Left lung (tissue), 10 donors: ENCODE measurements around the gene PPM1M. TPM values are rescaled to one million over a fixed set of nuclear protein-coding genes. Genes with fewer than 3 reads are reported as not detected.

Experiments used
- ATAC-seq: fragments of 200-7000 bp; cut with Tn5 transposase; one replicate; pipeline ENCODE4 v1.9.1; 2020; ENCODE audit warnings: moderate library complexity
- DNase-seq, 4 donors: peaks; one replicate each; pipeline ENCODE4 v3.0.0-alpha.2; 2013 to 2020
- H3K27ac ChIP-seq, 2 donors: fragments of 200-600 bp; sonication (generic) in 1 of 2; one replicate each; pipeline versions ENCODE4 v1.5.0 to v1.8.0; 2020 to 2021
- H3K27me3 ChIP-seq, 2 donors: fragments of 200-600 bp; sonication (generic) in 1 of 2; one replicate each; pipeline versions ENCODE4 v1.5.0 to v1.8.0; 2020 to 2021
- H3K36me3 ChIP-seq, 2 donors: fragments of 200-600 bp; sonication (generic) in 1 of 2; one replicate each; pipeline versions ENCODE4 v1.5.0 to v1.8.0; 2020 to 2021
- H3K4me1 ChIP-seq, 2 donors: fragments of 200-600 bp; one replicate each; pipeline ENCODE4 v1.8.0; 2021
- H3K4me3 ChIP-seq, 2 donors: fragments of 200-600 bp; sonication (generic) in 1 of 2; one replicate each; pipeline versions ENCODE4 v1.5.0 to v1.8.0; 2020 to 2021; ENCODE audit warnings: mild to moderate bottlenecking in 1 of 2
- H3K9me3 ChIP-seq, 2 donors: fragments of 200-600 bp; sonication (generic) in 1 of 2; one replicate each; pipeline versions ENCODE4 v1.5.0 to v1.8.0; 2020 to 2021
- intact Hi-C, 2 donors: fragments of 100-400 bp; cut with DNase I; formaldehyde crosslinking; loops; one replicate each; pipeline versions ENCODE4 v1.11.2 to v1.14.2; 2022
- polyA plus RNA-seq, 6 donors: library from polyadenylated mRNA; unstranded; fragments of 120-200 nt; gene quantifications; one replicate each; pipeline ENCODE4 v1.2.1, GENCODE V29; 2013; ENCODE audit not compliant: insufficient read length in 6 of 6
- total RNA-seq, 2 donors: library from RNA; stranded (reverse); fragmentation: NEBNext Ultra II Directional; extraction: Animal tissue kit (Norgen Biotek cat#: 25700); gene quantifications; one replicate each; pipeline ENCODE4 v1.2.1, GENCODE V29; 2021
- TF ChIP-seq, protein P1 (sequence below), 2 donors: fragments of 200-600 bp; sonication (generic) in 1 of 2; IDR thresholded peaks; one replicate each; pipeline versions ENCODE4 v1.5.0 to v1.8.0; 2021; ENCODE audit warnings: antibody characterized with exemption in 2 of 2
- donor health status: DM: no; HTN: yes; CAD: no.
- donor health status: DM: no; HTN: no; CAD: no.

The PPM1M gene
- total and polyA plus RNA-seq, 8 donors: 27.4 to 48.3 (median 31.4) TPM

GRCh38 chr3:52237657-52238172 is 7.8 kb upstream of the PPM1M start:
- H3K27ac ChIP-seq: peak overlapping the region; percentile 87 to 90
- intact Hi-C loops: loop anchor here in 1 of 2 donors (10.0 kb wide), 1 partner anchor 207 kb away; the partner anchor contains the start of gene SEMA3G
- peak in 2 of 4 donors; percentile 89 to 93 for DNase-seq

DNA sequence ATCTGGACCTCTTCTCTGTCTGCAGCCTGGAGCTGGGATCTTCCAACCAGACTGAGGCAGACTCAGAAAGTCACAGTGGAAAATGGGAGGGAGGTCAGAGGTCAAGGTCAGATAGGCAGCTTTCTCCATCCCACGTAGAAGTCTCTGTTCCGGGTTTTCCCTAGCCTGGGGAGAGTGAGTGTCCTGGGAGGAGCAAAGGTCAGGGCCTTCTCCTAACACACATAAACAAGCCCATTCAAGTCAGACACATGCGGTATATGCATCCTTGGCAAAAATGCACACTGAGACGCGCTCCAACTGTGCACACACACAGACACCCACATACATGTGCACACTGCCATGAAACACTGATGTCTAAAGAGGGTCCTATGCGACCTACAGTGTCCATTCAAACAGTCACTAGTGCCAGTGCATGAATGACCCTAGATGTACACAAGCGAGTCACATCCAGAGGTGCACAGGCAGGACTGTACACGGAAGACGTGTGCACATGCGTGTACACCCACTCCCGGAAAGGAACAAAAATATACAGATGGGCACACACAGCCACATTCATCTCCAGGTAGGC is 7.3 kb upstream of the PPM1M start:
- Histone ChIP-seq H3K36me3 (peaks cover 0 to 21% of the 10 kb centered on the region in 2 donors), H3K27ac (peak overlapping the region; percentile 87 to 90), H3K4me3 (peak overlapping the region; percentile 92 to 94), H3K9me3 (no peaks in the 10 kb centered on the region), H3K4me1 (peaks cover 28 to 70% of the 10 kb centered on the region in 2 donors), H3K27me3 (no peaks in the 10 kb centered on the region)
- intact Hi-C loops: loop anchor here in 1 of 2 donors (10.0 kb wide), 1 partner anchor 207 kb away; the partner anchor contains the start of gene SEMA3G
- TF ChIP-seq, protein P1, sequence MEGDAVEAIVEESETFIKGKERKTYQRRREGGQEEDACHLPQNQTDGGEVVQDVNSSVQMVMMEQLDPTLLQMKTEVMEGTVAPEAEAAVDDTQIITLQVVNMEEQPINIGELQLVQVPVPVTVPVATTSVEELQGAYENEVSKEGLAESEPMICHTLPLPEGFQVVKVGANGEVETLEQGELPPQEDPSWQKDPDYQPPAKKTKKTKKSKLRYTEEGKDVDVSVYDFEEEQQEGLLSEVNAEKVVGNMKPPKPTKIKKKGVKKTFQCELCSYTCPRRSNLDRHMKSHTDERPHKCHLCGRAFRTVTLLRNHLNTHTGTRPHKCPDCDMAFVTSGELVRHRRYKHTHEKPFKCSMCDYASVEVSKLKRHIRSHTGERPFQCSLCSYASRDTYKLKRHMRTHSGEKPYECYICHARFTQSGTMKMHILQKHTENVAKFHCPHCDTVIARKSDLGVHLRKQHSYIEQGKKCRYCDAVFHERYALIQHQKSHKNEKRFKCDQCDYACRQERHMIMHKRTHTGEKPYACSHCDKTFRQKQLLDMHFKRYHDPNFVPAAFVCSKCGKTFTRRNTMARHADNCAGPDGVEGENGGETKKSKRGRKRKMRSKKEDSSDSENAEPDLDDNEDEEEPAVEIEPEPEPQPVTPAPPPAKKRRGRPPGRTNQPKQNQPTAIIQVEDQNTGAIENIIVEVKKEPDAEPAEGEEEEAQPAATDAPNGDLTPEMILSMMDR (IDR thresholded peaks at IDR 0.05): no peak
- ATAC-seq (peak; percentile 5), DNase-seq (peak in 1 of 4 donors; percentile 50)

More at GRCh38 chr3:52237657-52238172, 7.8 kb upstream of the PPM1M start:
- TF ChIP-seq, protein P1 (IDR thresholded peaks at IDR 0.05): no peak
- Histone ChIP-seq H3K9me3 (no peaks in the 10 kb centered on the region), H3K4me1 (peaks cover 28 to 72% of the 10 kb centered on the region in 2 donors), H3K4me3 (peak overlapping the region; percentile 10 to 92), H3K27me3 (no peaks in the 10 kb centered on the region), H3K36me3 (peaks cover 0 to 26% of the 10 kb centered on the region in 2 donors)
- peak; percentile 74 for ATAC-seq

- DNase-seq: peak; percentile 82 to 94 (median 86)
- H3K36me3 ChIP-seq: peaks cover 0 to 13% of the 10 kb centered on the region in 2 donors
- peak within 1 kb of the TSS; percentile 87 to 90 for H3K27ac ChIP-seq
- peak; percentile 92 for ATAC-seq
- H3K4me1 ChIP-seq: peaks cover 29 to 74% of the 10 kb centered on the region in 2 donors
- H3K9me3 ChIP-seq: no peaks in the 10 kb centered on the region
- H3K27me3 ChIP-seq: no peaks in the 10 kb centered on the region
- H3K4me3 ChIP-seq: peak within 1 kb of the TSS; percentile 92 to 94
- intact Hi-C loops: loop anchor here in 1 of 2 donors (10.0 kb wide), 1 partner anchor 206 kb away; the partner anchor contains the start of gene SEMA3G
- TF ChIP-seq, protein P1 (IDR thresholded peaks at IDR 0.05): peak; percentile 27 to 35
Measured at GRCh38 chr3:52238761-52239701, 6.5 kb upstream of the PPM1M start, which contains the start of gene TWF2. Gene TWF2 (minus strand): TSS chr3:52239158. CDS start chr3:52239016, 142 bp downstream.

DNA sequence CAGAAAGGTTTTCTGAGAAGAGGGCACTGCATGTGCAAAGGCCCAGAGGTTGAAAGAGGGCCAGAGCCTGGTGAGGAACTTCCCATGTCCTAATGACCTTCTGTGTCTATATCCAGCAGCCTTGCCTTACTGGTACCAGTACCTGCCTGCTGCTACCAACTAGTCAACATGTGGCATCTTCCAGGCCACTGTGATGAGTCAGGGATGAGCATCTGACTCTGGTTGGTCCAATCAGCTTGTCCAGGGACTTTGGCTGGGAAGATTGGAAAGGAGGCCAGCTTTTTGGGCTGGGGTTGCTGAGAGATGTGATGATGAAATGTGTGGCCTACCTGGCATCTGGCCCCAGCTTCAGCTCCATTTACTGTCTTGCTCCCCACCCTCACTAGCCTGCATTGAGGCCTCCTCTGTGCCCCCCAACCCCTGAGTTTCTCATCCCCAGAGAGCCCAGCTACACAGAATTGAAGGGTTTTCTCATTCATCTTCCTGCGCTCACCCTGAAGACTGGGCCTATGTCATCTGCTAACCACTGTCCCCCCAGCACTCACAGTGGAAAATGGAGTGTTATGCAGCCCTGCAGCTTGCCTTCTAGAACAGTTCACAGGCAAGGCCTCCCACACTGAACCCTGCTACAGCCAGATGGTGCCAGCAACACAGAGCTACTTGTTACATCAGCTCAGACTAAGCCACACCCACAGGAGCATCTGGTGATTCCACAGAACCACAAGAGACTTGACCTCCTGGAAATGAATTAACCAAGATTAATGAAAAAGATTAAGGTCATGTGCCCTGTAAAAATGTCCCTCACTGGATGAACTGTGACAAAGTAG is 5.3 kb upstream of the PPM1M start:
- TF ChIP-seq, protein P1 (IDR thresholded peaks at IDR 0.05): no peak
- H3K36me3 ChIP-seq: peaks cover 0 to under 1% of the 10 kb centered on the region in 2 donors
- H3K4me1 ChIP-seq: peaks cover 33 to 74% of the 10 kb centered on the region in 2 donors
- H3K27ac ChIP-seq: peak overlapping the region; percentile 87 to 90
- intact Hi-C loops: no loop called here
- DNase-seq (peak in 1 of 4 donors; percentile 73), ATAC-seq (peak; percentile 4)
- no peaks in the 10 kb centered on the region for H3K9me3 ChIP-seq
- peak overlapping the region; percentile 92 to 94 for H3K4me3 ChIP-seq
- H3K27me3 ChIP-seq: no peaks in the 10 kb centered on the region
